Endodermal cell (in vitro differentiated cells): Measurements from ENCODE around the gene RANBP3L. TPM values are rescaled to one million over a fixed set of nuclear protein-coding genes. Genes with fewer than 3 reads are reported as not detected.

Experiments used
- DNase-seq: peaks from one replicate; pipeline ENCODE4 v3.0.0-alpha.2; 2017
- H3K27ac ChIP-seq: 2 replicates; pipeline ENCODE4 v1.5.1; 2013; ENCODE audit warnings: mild to moderate bottlenecking, low read depth, low read length, moderate library complexity
- H3K27me3 ChIP-seq: 2 replicates; pipeline ENCODE4 v1.6.1; 2013; ENCODE audit warnings: mild to moderate bottlenecking, low read length, moderate library complexity; ENCODE audit not compliant: insufficient read depth, control insufficient read depth, poor library complexity, severe bottlenecking
- H3K36me3 ChIP-seq: 2 replicates; pipeline ENCODE4 v1.7.0; 2013; ENCODE audit warnings: mild to moderate bottlenecking, low read length, moderate library complexity; ENCODE audit not compliant: control insufficient read depth, insufficient read depth
- H3K4me1 ChIP-seq: one replicate; pipeline ENCODE4 v1.7.0; 2013; ENCODE audit warnings: low read length; ENCODE audit not compliant: control insufficient read depth, insufficient read depth
- H3K4me3 ChIP-seq: 2 replicates; pipeline ENCODE4 v1.5.1; 2013; ENCODE audit warnings: mild to moderate bottlenecking, low read length, moderate library complexity
- H3K9ac ChIP-seq: 2 replicates; pipeline ENCODE4 v1.6.1; 2013; ENCODE audit warnings: mild to moderate bottlenecking, low read length, moderate library complexity; ENCODE audit not compliant: poor library complexity, severe bottlenecking; ENCODE audit errors: extremely low read depth
- H3K9me3 ChIP-seq: 2 replicates; pipeline ENCODE4 v1.6.1; 2013; ENCODE audit warnings: mild to moderate bottlenecking, low read length, moderate library complexity; ENCODE audit not compliant: control insufficient read depth
- H3K27ac Mint-ChIP-seq: 2 replicates; pipeline ENCODE4 v1.8.0; 2020; ENCODE audit warnings: mixed read lengths
- H3K27me3 Mint-ChIP-seq: 2 replicates; pipeline ENCODE4 v1.8.0; 2021; ENCODE audit warnings: mild to moderate bottlenecking, mixed read lengths; ENCODE audit not compliant: insufficient read depth
- H3K36me3 Mint-ChIP-seq: 2 replicates; pipeline ENCODE4 v1.8.0; 2020; ENCODE audit warnings: low read depth, mixed read lengths
- H3K4me1 Mint-ChIP-seq: 2 replicates; pipeline ENCODE4 v1.8.0; 2020; ENCODE audit warnings: mixed read lengths
- H3K4me3 Mint-ChIP-seq: 2 replicates; pipeline ENCODE4 v1.8.0; 2020; ENCODE audit warnings: mild to moderate bottlenecking, moderate library complexity, mixed read lengths
- H3K9me3 Mint-ChIP-seq: 2 replicates; pipeline ENCODE4 v1.8.0; 2020; ENCODE audit warnings: mild to moderate bottlenecking, mixed read lengths
- WGBS, 2 experiments: methylation state at CpG; one replicate each; pipeline versions ENCODE4 v1.1.5 to v1.1.7; 2013; ENCODE audit warnings: missing lambda C conversion rate in 2 of 2, mixed read lengths in 1 of 2; ENCODE audit not compliant: insufficient coverage in 1 of 2, insufficient read length in 1 of 2; 5-methylcytosine and 5-hydroxymethylcytosine counted together
- total RNA-seq, 2 donors: library from RNA; stranded (reverse); fragmentation: NEBNext Ultra II Directional in 1 of 2; extraction: Animal tissue kit (Norgen Biotek cat#: 25700) in 1 of 2; gene quantifications; 2 replicates in 1 of 2; 3 replicates in 1 of 2; pipeline ENCODE4 v1.2.1, GENCODE V29; 2021
- TF ChIP-seq, protein P1 (sequence below): fragments of 200-600 bp; sonication (generic); conservative IDR thresholded peaks from 2 replicates; pipeline ENCODE4 v1.5.0; 2021; ENCODE audit warnings: antibody characterized with exemption, mild to moderate bottlenecking

The RANBP3L gene
- total RNA-seq, 2 donors from 2014 or later: not detected

DNA sequence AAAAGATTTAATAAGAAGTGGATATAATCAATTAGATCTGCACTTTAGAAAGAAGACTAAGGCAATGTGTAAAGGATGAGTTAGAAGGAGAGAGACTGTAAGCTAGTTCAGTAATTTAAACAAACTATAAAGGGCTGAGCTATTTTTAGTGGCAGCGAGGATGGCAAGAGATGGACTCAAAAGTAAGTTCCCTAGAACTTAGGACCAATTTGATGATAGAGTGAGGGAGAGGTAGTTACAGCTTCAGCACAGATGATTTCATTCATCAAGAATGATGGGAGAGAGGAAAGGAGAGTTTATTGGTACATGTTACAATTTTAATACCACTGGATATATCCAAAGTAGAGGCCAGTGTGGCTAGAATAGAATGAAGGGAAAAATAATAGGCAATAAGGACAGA, 79.1 kb downstream of the RANBP3L start:
- Histone ChIP-seq H3K36me3 (peaks cover 42% of the 10 kb centered on the region), H3K27ac (no peak overlapping the region), H3K9me3 (no peaks in the 10 kb centered on the region), H3K4me1 (no peaks in the 10 kb centered on the region), H3K4me3 (no peak overlapping the region), H3K27me3 (no peaks in the 10 kb centered on the region), H3K9ac (no peak overlapping the region)
- no peaks in the 10 kb centered on the region for H3K9me3 Mint-ChIP-seq
- H3K36me3 Mint-ChIP-seq: peaks cover 20% of the 10 kb centered on the region
- TF ChIP-seq, protein P1, sequence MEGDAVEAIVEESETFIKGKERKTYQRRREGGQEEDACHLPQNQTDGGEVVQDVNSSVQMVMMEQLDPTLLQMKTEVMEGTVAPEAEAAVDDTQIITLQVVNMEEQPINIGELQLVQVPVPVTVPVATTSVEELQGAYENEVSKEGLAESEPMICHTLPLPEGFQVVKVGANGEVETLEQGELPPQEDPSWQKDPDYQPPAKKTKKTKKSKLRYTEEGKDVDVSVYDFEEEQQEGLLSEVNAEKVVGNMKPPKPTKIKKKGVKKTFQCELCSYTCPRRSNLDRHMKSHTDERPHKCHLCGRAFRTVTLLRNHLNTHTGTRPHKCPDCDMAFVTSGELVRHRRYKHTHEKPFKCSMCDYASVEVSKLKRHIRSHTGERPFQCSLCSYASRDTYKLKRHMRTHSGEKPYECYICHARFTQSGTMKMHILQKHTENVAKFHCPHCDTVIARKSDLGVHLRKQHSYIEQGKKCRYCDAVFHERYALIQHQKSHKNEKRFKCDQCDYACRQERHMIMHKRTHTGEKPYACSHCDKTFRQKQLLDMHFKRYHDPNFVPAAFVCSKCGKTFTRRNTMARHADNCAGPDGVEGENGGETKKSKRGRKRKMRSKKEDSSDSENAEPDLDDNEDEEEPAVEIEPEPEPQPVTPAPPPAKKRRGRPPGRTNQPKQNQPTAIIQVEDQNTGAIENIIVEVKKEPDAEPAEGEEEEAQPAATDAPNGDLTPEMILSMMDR: no peak
- H3K4me1 Mint-ChIP-seq: no peaks in the 10 kb centered on the region
- no peak overlapping the region for H3K4me3 Mint-ChIP-seq
- no peak overlapping the region for H3K27ac Mint-ChIP-seq
- WGBS, 2 experiments: 95 to 100% methylated on average over 1 of the region's 1 CpG
- H3K27me3 Mint-ChIP-seq: no peaks in the 10 kb centered on the region
- DNase-seq: no peak

DNA sequence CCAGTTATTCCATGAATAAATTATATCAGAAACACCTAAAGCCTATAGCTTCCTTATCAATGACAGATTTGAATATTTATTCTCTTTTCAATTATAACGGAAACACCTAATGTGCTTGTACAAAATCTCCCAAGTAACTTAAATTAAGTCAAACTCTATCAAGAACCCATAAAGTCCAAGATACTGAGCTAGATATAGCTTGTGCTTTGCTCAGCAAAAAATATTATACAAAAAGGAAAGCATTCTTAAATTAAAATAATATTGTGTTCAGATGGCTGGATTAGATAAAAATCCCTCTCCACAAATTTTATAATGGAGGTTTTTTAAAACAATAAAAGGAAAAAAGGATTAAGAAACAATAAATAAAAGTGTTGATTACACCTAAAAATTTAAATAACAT, 83.7 kb downstream of the RANBP3L start:
- H3K36me3 ChIP-seq: peaks cover 39% of the 10 kb centered on the region
- no peak overlapping the region for H3K4me3 Mint-ChIP-seq
- peaks cover 17% of the 10 kb centered on the region for H3K36me3 Mint-ChIP-seq
- H3K9ac ChIP-seq: no peak overlapping the region
- no peaks in the 10 kb centered on the region for H3K27me3 ChIP-seq
- whole genome bisulfite sequencing, 2 experiments: 94% methylated on average over 1 of the region's 1 CpG; no CpG with 5 or more reads in 1 of the 2 experiments
- H3K27ac ChIP-seq: no peak overlapping the region
- H3K4me1 ChIP-seq: no peaks in the 10 kb centered on the region
- no peaks in the 10 kb centered on the region for H3K4me1 Mint-ChIP-seq
- H3K9me3 Mint-ChIP-seq: no peaks in the 10 kb centered on the region
- TF ChIP-seq, protein P1: no peak
- H3K4me3 ChIP-seq: no peak overlapping the region
- no peak overlapping the region for H3K27ac Mint-ChIP-seq
- H3K9me3 ChIP-seq: no peaks in the 10 kb centered on the region
- no peak for DNase-seq
- H3K27me3 Mint-ChIP-seq: no peaks in the 10 kb centered on the region

DNA sequence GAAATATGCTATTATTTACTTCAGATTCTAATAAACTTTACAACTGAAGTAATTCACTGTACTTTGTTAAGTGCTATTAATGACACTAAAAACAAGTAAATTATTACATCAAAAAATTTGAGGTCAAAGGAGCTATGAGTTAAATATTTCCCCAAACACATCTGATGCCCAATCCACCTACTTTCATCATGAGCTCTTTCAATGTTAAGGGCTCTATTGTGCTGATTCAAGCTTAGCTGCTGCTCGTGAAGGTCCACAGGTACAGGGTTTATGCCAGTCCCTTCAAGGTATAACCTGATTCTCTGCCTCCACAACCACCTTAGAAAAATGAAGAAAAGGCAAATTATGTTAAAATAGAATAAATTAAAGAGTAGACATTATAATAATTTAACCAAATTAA, 84.1 kb downstream of the RANBP3L start:
- WGBS, 2 experiments: 96% methylated on average over 1 of the region's 1 CpG; no CpG with 5 or more reads in 1 of the 2 experiments
- no peaks in the 10 kb centered on the region for H3K4me1 Mint-ChIP-seq
- no peaks in the 10 kb centered on the region for H3K9me3 Mint-ChIP-seq
- no peaks in the 10 kb centered on the region for H3K9me3 ChIP-seq
- TF ChIP-seq, protein P1: no peak
- DNase-seq: no peak
- peaks cover 41% of the 10 kb centered on the region for H3K36me3 ChIP-seq
- H3K36me3 Mint-ChIP-seq: peaks cover 17% of the 10 kb centered on the region
- no peaks in the 10 kb centered on the region for H3K27me3 Mint-ChIP-seq
- no peak overlapping the region for H3K27ac ChIP-seq
- H3K4me3 Mint-ChIP-seq: no peak overlapping the region
- no peak overlapping the region for H3K4me3 ChIP-seq
- H3K27ac Mint-ChIP-seq: no peak overlapping the region
- H3K4me1 ChIP-seq: no peaks in the 10 kb centered on the region
- H3K9ac ChIP-seq: no peak overlapping the region
- no peaks in the 10 kb centered on the region for H3K27me3 ChIP-seq
